NCI-H1694 treated with DMSO at 0.1 percent for 48 hours (cell line): ENCODE measurements around the gene ZFPM1.
A peak's percentile ranks its signal among the peaks of the same experiment; 100 is the strongest.

Experiments
- DNase-seq: peaks from one replicate; lab custom pipeline; 2025; lab: John Stamatoyannopoulos, UW

ZFPM1 gene

GRCh38 chr16:88540346-88540977 is 87.4 kb downstream of the ZFPM1 start:
- DNase-seq: no peak

DNA sequence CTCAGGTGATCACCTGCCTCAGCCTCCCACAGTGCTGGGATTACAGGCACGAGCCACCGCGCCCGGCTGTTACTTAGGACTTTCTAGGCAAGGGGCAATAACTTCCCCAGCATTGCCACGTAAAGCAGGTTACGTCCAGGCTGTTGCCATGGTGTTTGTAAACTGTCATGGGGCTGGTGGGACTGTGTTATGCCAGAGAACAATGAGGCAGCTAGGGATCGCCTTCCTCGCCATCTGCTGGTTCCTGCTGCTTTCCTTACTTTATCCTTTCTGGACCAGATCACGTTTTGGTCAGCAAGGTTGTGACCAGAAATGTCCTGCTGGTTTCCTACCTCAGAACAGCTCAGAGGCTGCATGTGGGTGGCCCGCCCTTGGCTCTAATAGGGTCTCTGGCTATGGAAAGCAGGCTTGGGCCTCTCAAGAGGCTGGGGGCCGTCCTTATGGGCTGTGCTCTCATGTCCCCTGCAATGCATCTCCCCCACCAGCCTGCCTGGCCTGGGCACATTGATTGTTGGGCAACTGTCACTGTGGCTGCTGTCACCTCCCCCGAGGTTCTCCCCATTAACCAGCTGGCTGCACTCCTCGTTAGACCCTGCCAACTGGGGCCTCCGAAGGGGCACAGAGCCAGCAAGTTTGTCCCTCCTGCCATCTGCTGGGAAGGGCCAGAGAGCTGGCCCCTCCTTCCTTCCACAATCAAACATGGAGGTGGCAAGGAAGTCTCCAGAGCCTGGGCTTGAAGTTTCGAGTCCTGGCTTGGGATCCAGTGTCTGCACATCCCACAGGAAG is 88.9 kb downstream of the ZFPM1 start:
- DNase-seq: peak; percentile 18

GRCh38 chr16:88543230-88543813 is 90.2 kb downstream of the ZFPM1 start:
- DNase-seq: no peak

DNA sequence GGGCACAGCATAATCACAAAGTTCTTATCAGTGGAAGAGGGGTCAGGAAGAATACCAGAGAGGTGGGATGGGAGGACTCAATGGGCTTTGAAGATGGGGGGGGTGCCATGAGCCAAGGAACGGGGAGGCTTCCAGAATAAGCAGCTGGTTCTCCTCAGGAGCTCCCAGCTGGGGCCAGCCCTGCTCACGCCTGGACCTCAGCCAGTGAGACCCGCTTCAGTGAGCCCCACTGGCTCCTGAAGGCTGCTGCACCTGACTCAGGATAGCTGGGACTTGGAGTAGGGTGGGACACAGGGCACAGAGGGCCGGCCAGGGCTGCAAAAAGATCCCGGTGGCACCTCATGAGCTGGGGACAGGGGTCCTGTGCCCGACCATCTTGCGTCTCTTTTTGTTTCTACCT is 92.7 kb downstream of the ZFPM1 start:
- no peak for DNase-seq

DNA sequence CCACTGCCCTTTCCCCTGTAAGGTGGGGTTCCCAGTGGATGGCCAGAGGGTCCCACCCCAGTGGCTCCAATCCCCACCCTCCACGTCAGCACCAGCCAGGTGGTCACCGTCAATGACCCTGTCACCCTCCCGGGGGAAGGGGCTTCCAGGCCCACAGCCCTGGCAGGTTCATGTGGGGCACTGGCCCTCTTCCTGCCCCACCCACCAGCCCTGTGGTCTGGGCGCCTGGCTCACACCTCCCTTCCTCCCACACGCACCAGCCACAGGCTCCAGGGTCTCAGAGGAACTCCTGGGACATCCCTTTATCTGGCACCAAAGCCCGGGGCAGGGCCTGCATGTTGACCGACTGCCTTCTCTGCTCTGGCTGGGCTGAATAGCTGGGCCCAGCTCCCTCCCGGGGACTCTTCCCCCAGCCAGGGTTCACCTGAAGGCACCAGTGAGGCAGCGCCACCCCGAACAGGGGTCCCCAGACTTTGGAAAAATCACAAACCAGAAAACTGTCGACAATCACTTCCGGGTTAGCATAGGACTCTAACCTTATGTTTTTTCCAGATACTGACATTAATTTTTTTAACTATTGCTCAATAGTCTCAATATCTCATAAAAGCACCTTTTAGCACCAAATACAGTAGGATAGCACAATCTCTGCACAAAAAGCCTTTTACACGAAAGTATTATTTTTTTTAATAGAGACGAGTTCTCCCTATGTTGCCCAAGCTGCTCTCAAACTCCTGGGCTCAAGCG is 95.2 kb downstream of the ZFPM1 start:
- DNase-seq: no peak

DNA sequence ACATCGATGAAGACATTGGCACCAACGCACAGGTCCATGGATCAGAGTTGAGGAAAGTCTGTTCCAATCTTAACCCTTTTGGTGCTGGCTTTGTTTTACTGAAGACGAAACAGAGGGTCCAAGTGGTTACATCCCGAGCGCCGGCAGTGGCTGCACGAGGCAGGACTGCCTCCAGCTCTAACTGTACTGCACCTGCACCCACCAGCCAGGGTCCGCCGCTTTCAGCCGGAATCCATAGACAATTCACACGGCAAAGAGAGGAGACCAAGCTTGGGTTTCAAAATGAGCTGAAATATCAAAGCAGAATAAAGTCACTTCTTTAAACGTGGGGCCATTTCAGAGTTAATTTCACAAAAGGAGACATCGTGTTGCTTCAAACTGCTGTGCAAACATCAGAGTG is 95.9 kb downstream of the ZFPM1 start:
- DNase-seq: no peak

GRCh38 chr16:88549671-88550245 is 96.7 kb downstream of the ZFPM1 start:
- DNase-seq: no peak

- DNase-seq: no peak
Observed at GRCh38 chr16:88550246-88550661, 97.2 kb downstream of the ZFPM1 start.

DNA sequence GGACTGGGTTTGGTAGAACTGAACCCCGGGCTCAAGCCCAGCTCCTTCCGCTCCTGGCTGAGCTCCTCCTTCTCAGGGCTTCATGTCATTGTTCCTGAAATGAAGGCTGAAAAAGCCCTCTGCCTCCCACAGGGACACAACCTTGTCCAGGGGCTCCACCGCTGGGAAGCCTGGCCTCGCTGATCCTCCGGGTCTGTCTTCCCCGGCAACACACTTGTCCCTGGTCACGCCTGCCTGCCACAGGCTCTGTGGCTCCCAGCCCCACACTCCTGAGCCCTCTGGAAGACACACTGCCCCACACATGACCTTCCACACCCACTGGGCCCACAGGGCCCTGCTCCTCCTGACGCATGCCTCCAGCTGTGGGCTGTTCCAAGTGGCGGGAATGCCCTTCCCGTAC is 99.1 kb downstream of the ZFPM1 start:
- DNase-seq: no peak

DNA sequence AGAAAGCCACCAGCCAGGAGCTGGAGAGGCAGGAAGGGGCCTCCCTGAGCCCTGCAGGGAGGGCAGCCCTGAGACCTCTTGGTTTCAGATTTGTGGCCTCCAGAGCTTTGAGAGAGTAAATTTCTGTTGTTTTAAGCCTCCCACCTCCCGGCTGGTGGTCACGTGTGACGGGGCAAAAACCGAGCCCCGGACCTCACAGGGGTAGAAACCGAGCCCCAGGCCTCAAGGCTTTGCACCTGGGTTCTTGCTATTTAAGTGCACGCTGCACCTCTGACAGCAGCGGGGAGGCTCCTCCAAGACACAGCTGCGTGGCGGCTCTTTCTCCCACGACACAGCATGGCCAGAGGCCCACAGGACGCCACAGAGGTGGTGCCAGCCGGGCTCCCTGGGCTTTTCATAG is 99.7 kb downstream of the ZFPM1 start:
- DNase-seq: no peak

DNA sequence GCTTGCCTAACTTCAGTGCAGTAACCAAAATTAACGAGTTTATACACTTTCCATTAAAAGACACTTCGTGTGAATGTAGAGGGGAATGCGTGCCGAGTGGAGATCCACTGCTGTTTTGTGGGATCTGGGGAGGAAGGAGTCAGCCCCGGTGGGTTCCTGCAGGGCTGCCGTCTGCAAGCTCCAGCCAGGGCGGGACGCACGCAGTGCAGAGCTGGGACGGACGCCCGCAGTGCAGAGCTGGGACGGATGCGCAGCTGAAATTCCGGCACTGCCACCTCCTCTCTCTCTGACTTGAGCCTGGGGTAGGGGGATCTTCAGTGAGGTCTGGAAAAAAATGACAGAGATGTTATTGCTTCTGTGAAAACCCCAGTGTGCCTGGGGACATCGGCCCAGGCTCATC is 100.7 kb downstream of the ZFPM1 start:
- DNase-seq: no peak

- DNase-seq: no peak
Observed at GRCh38 chr16:88554711-88555264, 101.7 kb downstream of the ZFPM1 start.

GRCh38 chr16:88556294-88556988 is 103.4 kb downstream of the ZFPM1 start:
- no peak for DNase-seq

DNA sequence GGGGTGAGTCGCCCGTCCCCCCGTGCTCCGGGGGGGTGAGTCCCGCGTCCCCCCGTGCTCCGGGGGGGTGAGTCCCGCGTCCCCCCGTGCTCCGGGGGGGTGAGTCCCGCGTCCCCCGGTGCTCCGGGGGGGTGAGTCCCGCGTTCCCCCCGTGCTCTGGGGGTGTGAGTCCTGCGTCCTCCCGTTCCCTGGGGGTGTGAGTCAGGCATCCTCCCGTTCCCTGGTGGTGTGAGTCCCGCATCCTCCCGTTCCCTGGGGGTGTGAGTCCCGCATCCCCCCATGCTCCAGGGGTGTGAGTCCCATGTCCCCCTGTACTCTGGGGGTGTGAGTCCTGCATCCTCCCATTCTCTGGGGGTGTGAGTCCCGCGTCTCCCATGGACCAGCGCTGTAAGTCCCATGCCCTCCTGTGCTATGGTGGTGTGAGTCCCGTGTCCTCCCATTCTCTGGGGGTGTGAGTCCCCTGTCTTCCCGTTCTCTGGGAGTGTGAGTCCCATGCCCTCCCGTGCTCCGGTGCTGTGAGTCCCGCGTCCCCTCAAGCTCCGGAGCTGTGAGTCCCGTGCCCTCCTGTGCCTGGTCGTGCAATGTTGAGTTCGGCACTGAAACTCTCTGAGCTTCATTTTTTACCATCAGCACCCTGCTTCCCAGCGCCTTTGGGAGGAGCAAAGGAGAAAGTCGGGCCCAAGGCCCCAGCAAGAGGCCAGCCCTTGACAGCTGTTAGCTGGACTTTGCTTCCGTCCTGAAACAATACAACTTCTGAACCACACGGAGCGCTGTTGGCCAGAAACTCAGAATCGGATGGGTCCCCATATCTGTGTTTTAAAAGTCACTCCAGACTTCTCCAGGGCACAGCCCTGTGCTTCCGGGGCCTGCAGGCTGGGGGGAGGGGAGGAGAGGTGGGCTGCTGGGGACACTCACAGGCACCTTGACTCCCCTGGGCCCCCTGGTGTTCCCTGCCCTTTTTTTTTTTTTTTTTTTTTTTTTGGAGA is 105.7 kb downstream of the ZFPM1 start:
- DNase-seq: peak; percentile 13

DNA sequence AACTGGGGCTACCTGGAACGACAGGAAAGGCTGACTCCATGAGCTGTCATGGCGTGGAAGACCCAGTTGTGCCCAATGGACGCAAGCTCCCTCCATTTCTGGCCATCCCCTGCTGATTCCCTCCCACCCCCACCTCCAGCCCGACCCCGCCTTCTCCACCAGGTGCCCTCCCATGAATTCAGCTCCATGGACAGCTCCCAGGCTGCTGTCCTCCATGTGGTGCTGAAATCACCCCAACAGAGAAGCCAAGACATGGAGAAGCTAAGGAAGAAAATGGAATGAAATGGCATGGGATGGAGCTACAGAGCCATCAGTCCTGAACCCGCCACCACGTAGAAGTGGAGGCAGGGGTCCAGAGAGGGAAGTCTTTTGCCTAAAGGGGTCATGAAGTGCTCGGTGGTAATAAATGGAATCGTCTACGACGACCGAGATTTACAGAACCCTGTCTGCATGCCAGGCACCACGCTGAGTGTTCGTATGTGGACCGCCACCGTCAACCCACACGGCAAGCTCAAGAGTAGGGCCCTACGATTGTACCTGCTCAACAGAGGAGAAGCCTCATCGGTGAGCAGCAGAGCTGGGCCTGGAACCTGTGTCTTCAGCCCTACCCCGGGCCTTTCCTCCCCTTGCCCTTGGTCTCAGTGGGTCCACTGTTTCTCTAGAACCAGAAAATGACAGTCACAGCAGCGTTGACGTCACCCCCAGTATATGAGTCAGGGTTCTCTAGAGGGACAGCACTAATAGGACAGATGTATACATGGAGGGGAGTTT is 107.8 kb downstream of the ZFPM1 start:
- no peak for DNase-seq

GRCh38 chr16:88561485-88562359 is 108.6 kb downstream of the ZFPM1 start:
- peak; percentile 16 for DNase-seq

DNA sequence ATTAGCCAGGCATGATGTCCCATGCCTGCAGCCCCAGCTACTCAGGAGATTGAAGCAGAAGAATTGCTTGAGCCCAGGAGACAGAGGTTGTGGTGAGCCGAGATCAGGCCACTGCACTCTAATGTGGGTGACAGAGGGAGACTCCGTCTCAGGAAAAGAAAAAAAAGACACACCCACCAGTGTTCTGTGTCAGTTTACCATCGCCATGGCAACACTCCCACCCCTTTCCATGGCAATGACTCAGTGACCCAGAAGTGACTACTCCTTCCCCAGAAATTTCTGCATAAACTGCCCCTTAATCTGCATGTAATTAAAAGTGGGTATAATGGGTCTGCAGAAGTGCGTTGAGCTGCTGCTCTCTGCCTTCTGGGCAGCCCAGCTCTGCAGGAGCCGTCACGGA is 113.1 kb downstream of the ZFPM1 start:
- DNase-seq: no peak
